ENCODE measurements around the gene ERG.

Gene ERG

GRCh38 chr21:38355353-38355752, 142.9 kb downstream of the ERG start:
- no peak for DNase-seq

GRCh38 chr21:38354746-38355145, 143.5 kb downstream of the ERG start:
- no peak for DNase-seq

DNA sequence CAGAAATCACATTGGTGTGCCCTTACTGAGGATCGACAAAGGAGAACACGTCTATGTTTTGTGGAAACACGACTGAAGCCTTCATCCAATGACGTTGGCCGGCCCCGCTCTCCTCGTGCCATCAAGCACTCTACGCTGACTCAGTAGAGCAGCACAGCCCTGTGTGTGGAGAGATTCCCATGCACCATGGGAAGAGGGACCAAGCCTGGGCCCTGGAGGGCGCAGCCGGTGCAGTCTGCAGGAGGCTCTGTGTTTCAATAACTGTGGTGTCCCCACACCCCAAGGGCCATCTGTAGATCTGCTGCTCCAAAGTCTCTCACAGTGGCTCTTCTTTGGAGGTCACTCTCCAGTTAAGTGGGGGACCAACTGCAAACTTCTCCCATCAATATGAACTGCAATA, 144.0 kb downstream of the ERG start:
- no peak for DNase-seq

GRCh38 chr21:38352536-38353219, 145.6 kb downstream of the ERG start:
- peak; percentile 59 for DNase-seq

- DNase-seq, result no peak
Measured at GRCh38 chr21:38351961-38352521, 146.2 kb downstream of the ERG start.

- DNase-seq, result no peak
Measured at GRCh38 chr21:38351176-38351959, 146.9 kb downstream of the ERG start.

GRCh38 chr21:38350684-38351083, 147.6 kb downstream of the ERG start:
- DNase-seq, result no peak

DNA sequence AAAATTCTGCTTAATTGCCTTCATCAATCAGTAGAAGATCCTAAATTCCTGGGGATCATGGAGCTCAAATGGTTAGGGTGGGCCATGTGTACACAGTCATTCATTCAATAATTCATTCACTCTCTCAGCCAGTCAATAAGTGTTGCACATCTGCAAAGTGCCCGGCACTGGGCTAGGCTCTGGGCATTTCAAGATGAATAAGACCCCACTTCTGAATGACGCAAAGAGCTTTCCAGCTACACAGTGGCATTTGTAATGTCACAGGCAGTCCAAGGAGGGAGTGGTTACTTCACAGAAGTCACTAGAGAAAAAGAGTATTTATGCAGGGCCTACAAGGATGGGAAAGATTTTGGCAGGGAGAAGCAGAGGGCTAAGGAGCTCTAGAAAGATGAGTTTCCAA, 148.3 kb downstream of the ERG start:
- no peak for DNase-seq

DNA sequence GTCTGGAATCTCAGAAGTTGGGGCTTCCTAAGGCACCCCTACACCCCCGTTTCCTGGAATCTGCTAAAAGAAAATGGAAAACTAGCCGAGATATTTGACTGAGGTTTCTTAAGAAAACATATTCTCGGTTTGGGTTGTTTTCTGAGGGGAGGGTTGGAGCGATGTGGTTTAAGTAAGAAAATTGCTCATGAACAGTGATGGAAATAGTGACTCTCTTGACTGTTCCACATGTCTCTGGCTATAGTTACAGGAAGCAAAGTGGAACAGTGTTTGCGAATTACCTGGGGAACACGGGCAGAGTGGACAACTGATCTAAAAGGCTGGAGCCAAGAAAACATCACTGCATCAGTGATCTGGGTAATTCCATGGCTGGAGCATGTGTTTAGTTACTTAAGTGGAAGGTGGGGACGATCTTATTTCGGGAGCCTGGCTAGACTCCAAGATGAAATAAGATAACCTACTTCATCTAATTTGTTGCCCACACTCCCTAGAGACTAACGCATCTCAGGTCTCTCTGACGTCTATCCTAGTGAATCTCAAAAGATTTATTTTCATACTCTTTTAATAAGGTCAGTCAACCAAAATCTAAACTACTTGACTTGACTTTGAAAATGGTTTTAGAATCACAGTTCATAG, 149.0 kb downstream of the ERG start:
- DNase-seq, result peak; percentile 35

DNA sequence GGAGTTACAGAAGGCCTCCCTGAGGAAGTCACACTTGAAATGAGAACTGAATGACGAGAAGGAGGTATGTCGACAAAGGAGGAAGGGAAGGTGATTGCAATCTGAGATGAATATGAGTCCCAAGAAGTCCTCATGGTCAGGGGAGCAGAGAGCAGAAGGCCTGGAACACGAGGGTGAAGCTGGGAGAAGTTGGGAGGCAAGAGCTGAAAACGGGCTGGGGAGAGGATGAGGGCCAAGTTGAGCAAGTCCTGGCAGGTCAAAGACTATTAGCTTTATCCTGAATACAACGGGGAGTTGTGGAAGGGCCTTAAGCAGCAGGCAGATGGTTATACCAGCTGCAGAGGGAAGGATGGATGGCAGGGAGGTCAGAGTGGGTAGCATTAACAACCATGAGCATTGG, 152.0 kb downstream of the ERG start:
- DNase-seq, result no peak

DNA sequence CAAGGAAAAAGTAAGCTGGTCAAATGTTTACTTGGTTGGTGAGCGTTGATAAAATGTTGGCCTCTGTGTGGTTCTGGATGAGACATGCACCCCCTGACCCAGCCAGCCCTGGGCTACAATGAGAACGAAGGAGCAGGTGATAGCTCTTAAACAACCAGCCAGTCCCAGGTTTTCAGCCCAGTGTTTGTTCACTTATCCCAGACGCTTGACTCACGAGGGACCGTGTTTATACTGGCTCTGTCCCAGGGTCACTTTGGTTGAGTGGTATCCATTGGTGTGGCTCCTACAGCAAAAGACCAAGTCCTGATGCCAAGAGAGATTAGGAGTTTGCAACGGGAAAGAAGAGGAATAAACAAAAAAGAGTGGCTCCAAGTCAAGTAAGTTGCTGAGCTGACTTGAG, 154.6 kb downstream of the ERG start:
- no peak for DNase-seq

- no peak for DNase-seq
Measured at GRCh38 chr21:38342739-38343138, 155.5 kb downstream of the ERG start.

DNA sequence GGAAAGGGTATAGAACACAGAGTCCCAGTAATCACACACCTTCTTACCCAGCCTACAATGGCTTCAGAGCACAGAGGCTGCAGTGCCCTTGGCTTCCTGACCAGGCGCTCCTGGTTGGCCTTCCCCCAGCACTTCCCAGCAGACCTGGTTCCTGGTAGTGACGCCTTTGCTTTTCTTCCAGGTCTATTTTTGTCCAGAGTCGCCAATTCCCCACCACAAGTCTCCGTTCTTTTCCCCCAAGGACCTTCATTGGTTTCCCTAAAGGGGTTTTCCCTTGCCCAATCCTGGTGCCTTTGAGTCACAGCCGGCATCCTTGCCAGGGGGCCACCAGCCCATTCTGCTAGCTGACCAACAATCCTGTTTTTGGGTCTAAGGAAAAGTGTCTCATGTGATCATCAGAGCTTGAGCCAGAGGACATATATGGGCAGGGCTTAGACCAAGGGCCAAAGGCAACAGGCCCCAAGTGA, 156.7 kb downstream of the ERG start:
- no peak for DNase-seq

GRCh38 chr21:38340131-38340530, 158.1 kb downstream of the ERG start:
- DNase-seq, result no peak

- no peak for DNase-seq
Measured at GRCh38 chr21:38337793-38338192, 160.5 kb downstream of the ERG start.

DNA sequence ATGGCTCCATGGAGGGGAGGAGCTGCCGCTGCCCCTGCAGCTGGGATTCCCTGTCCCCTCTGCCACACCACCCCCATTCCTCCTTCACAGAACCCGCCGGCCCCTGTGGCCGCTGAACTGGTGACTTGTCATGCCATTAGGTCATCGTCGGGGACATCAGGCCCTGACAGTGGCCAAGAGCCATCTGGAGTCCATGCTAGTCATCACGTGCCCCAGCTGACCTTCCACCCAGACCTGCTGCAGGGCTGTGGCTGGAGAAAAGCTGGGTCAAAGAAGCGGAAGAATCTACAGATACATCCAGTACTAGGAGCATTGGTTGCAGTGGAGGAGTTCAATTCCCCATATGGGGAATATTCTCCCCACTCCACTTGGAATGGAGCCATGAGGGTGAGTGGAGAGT, 163.4 kb downstream of the ERG start:
- DNase-seq, result no peak

- DNase-seq, result no peak
Measured at GRCh38 chr21:38333301-38334272, 164.7 kb downstream of the ERG start.

- DNase-seq, result no peak
Measured at GRCh38 chr21:38330666-38331065, 167.6 kb downstream of the ERG start.
